Keratinocyte (primary cell): ENCODE measurements around the gene CWF19L1. TPM values are rescaled to one million over a fixed set of nuclear protein-coding genes. Genes with fewer than 3 reads are reported as not detected.
"Not testable (repeated sequence)": the region's sequence is repeated elsewhere in the genome, so short reads cannot be mapped to it uniquely, and the experiment has no call there.

ENCODE experiments used
- DNase-seq: peaks from one replicate; pipeline ENCODE4 v3.0.0-alpha.2; 2011; ENCODE audit warnings: low read depth, missing footprints, low spot score
- FAIRE-seq: peaks from 2 replicates; lab custom pipeline; 2011; peaks lifted over from hg19 to GRCh38; lab: Jason Lieb, UNC
- H2AFZ ChIP-seq: 2 replicates; pipeline ENCODE4 v1.6.0; 2012; ENCODE audit warnings: low read length, control low read depth, inconsistent platforms; ENCODE audit not compliant: control insufficient read depth
- H3K27ac ChIP-seq: 2 replicates; pipeline ENCODE4 v1.5.1; 2011; ENCODE audit warnings: low read length; ENCODE audit not compliant: control insufficient read depth, insufficient read depth
- H3K27me3 ChIP-seq: 3 replicates; pipeline ENCODE4 v1.6.0; 2011; ENCODE audit warnings: low read length; ENCODE audit not compliant: control insufficient read depth, insufficient read depth; ENCODE audit errors: extremely low read depth
- H3K36me3 ChIP-seq, 2 experiments: 2 replicates in 1 of 2; 3 replicates in 1 of 2; pipeline ENCODE4 v1.5.1; 2011; ENCODE audit warnings: low read length in 2 of 2, mild to moderate bottlenecking in 1 of 2; ENCODE audit not compliant: control insufficient read depth in 2 of 2, insufficient read depth in 2 of 2; ENCODE audit errors: extremely low read depth in 1 of 2
- H3K4me1 ChIP-seq: 3 replicates; pipeline ENCODE4 v1.5.1; 2011; ENCODE audit warnings: low read length; ENCODE audit not compliant: control insufficient read depth, insufficient read depth; ENCODE audit errors: extremely low read depth
- H3K4me2 ChIP-seq: 3 replicates; pipeline ENCODE4 v1.6.0; 2011; ENCODE audit warnings: low read depth, low read length; ENCODE audit not compliant: control insufficient read depth, insufficient read depth; ENCODE audit errors: extremely low read depth
- H3K4me3 ChIP-seq, 3 experiments: fragments of 200-600 bp in 1 of 3; sonication (generic) in 1 of 3; 2 replicates in 2 of 3; 3 replicates in 1 of 3; pipeline ENCODE4 v1.5.1; 2011 to 2016; ENCODE audit warnings: low read length in 3 of 3, mild to moderate bottlenecking in 3 of 3, control low read depth in 2 of 3, inconsistent platforms in 1 of 3, low read depth in 1 of 3, mixed read lengths in 1 of 3, mixed run types in 1 of 3, moderate library complexity in 1 of 3; ENCODE audit not compliant: control insufficient read depth in 2 of 3, insufficient read depth in 2 of 3; ENCODE audit errors: extremely low read depth in 1 of 3
- H3K79me2 ChIP-seq: 2 replicates; pipeline ENCODE4 v1.6.0; 2012; ENCODE audit warnings: low read length; ENCODE audit not compliant: control insufficient read depth, insufficient read depth
- H3K9ac ChIP-seq: 3 replicates; pipeline ENCODE4 v1.6.0; 2011; ENCODE audit warnings: low read length; ENCODE audit not compliant: control insufficient read depth, insufficient read depth; ENCODE audit errors: extremely low read depth
- H3K9me1 ChIP-seq: 3 replicates; pipeline ENCODE4 v1.6.0; 2011; ENCODE audit warnings: low read length; ENCODE audit not compliant: control insufficient read depth, insufficient read depth; ENCODE audit errors: extremely low read depth
- H3K9me3 ChIP-seq: 2 replicates; pipeline ENCODE4 v1.5.1; 2012; ENCODE audit warnings: low read depth, low read length; ENCODE audit not compliant: control insufficient read depth
- H4K20me1 ChIP-seq: 3 replicates; pipeline ENCODE4 v1.6.0; 2011; ENCODE audit warnings: low read length; ENCODE audit not compliant: control insufficient read depth, insufficient read depth; ENCODE audit errors: extremely low read depth
- EZH2 ChIP-seq: IDR thresholded peaks from one replicate; pipeline ENCODE4 v1.6.1; 2012; ENCODE audit warnings: inconsistent platforms, mild to moderate bottlenecking, low read length, moderate library complexity
- dilution Hi-C: fragments of 300-500 bp; cut with MboI; formaldehyde crosslinking; loops from one replicate; pipeline ENCODE4 v1.7.0; 2020; ENCODE audit warnings: low sequenced_read_pairs; ENCODE audit not compliant: extremely low pct_ligation_motif_present
- polyA plus RNA-seq, 5 experiments: library from polyadenylated mRNA; depleted of rRNA in 3 of 5; stranded (reverse) in 3 of 5; stranded (forward) in 1 of 5; unstranded in 1 of 5; fragments of >200 nt; gene quantifications; 1 replicate in 1 of 5; 2 replicates in 3 of 5; 3 replicates in 1 of 5; pipeline versions ENCODE4 v1.2.1 to v1.2.3, GENCODE V29; 2011 to 2012; ENCODE audit warnings: missing spikeins in 2 of 5, low read depth in 1 of 5, low replicate concordance in 1 of 5
- TF ChIP-seq, protein P1 (sequence below), 3 experiments: IDR thresholded peaks in 1 of 3; conservative IDR thresholded peaks in 1 of 3; optimal IDR thresholded peaks in 1 of 3; 2 replicates in 2 of 3; 3 replicates in 1 of 3; pipeline versions ENCODE3 to v1.5.1; 2011; ENCODE audit warnings: low read length in 3 of 3, mild to moderate bottlenecking in 3 of 3, moderate library complexity in 2 of 3, control low read depth in 1 of 3, inconsistent platforms in 1 of 3; ENCODE audit not compliant: insufficient read depth in 2 of 3; ENCODE audit errors: extremely low read depth in 1 of 3

Gene CWF19L1
- polyA plus RNA-seq, 1 donor (not counting 4 experiments of a cell fraction or from before 2014, with no cell fraction given) = 20.2 TPM

- FAIRE-seq (no peak), DNase-seq (no peak)
- TF ChIP-seq, protein P1, sequence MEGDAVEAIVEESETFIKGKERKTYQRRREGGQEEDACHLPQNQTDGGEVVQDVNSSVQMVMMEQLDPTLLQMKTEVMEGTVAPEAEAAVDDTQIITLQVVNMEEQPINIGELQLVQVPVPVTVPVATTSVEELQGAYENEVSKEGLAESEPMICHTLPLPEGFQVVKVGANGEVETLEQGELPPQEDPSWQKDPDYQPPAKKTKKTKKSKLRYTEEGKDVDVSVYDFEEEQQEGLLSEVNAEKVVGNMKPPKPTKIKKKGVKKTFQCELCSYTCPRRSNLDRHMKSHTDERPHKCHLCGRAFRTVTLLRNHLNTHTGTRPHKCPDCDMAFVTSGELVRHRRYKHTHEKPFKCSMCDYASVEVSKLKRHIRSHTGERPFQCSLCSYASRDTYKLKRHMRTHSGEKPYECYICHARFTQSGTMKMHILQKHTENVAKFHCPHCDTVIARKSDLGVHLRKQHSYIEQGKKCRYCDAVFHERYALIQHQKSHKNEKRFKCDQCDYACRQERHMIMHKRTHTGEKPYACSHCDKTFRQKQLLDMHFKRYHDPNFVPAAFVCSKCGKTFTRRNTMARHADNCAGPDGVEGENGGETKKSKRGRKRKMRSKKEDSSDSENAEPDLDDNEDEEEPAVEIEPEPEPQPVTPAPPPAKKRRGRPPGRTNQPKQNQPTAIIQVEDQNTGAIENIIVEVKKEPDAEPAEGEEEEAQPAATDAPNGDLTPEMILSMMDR (optimal IDR thresholded peaks at IDR 0.05 in 1 of 3, IDR thresholded peaks at IDR 0.05 in 1 of 3, conservative IDR thresholded peaks at IDR 0.05 in 1 of 3; ENCODE audit: extremely low read depth in 1 of 3, insufficient read depth in 2 of 3, low read length in 3 of 3) = no peak
- no peak for TF ChIP-seq EZH2
- Histone ChIP-seq H2AFZ (no peak overlapping the region), H3K9me1 (no peaks in the 10 kb centered on the region), H3K27me3 (no peaks in the 10 kb centered on the region), H3K79me2 (peaks cover 47% of the 10 kb centered on the region), H3K4me3 (no peak overlapping the region), H3K27ac (no peak overlapping the region), H4K20me1 (no peaks in the 10 kb centered on the region), H3K4me1 (peaks cover 18% of the 10 kb centered on the region), H3K4me2 (no peak overlapping the region), H3K36me3 (peaks cover 11 to 18% of the 10 kb centered on the region in 2 experiments), H3K9ac (no peak overlapping the region), H3K9me3 (no peaks in the 10 kb centered on the region)
- dilution Hi-C loops = no loop called here
Measured at GRCh38 chr10:100282907-100283306, 15.5 kb upstream of the CWF19L1 start.

- H3K4me1 ChIP-seq, H3K9me3 ChIP-seq, H3K4me3 ChIP-seq, H3K27me3 ChIP-seq, H2AFZ ChIP-seq, H3K9ac ChIP-seq, H3K27ac ChIP-seq, FAIRE-seq, H4K20me1 ChIP-seq, H3K9me1 ChIP-seq, H3K4me2 ChIP-seq, DNase-seq, H3K79me2 ChIP-seq, dilution Hi-C loops: not testable (repeated sequence)
- H3K36me3 ChIP-seq = peaks cover 10 to 17% of the 10 kb centered on the region in 2 experiments
Measured at GRCh38 chr10:100276971-100277370, 9.5 kb upstream of the CWF19L1 start.

DNA sequence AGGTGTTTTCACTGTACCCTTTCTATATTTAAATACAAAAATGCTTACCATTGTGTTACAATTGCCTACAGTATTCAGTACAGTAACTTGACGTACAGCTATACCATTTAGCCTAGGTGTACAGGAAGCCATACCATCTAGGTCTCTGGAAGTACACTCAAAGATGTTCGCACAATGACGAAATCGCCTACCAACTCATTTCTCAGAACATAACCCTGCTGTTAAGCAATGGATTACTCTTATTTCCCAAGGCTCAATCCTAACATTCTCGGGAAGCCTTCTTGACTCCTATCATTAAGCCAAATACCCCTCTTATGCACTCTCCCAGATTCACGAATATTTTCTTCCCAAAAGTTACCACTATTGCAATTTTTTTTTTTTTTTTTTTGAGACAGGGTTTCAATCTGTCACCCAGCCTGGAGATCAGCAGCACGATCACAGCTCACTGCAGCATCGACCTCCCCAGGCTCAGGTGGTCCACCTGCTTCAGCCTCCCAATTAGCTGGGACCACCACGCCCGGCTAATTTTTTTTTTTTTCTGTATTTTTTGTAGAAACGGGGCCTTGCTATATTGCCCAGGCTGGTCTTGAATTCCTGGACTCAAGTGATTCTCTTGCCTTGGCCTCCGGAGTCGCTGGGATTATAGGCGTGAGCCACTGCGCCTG is 1.5 kb downstream of the CWF19L1 start:
- Histone ChIP-seq H3K36me3 (no peaks in the 10 kb centered on the region), H4K20me1 (no peaks in the 10 kb centered on the region), H3K4me3 (peak overlapping the region in 2 of 3 experiments; percentile 80 to 99), H3K79me2 (peaks cover 31% of the 10 kb centered on the region), H3K27me3 (no peaks in the 10 kb centered on the region), H3K27ac (no peak overlapping the region), H2AFZ (no peak overlapping the region), H3K9me3 (no peaks in the 10 kb centered on the region), H3K4me2 (peak overlapping the region; percentile 69), H3K9ac (no peak overlapping the region), H3K4me1 (peaks cover 5% of the 10 kb centered on the region), H3K9me1 (no peaks in the 10 kb centered on the region)
- no peak for DNase-seq
- TF ChIP-seq, protein P1 (optimal IDR thresholded peaks at IDR 0.05 in 1 of 3, IDR thresholded peaks at IDR 0.05 in 1 of 3, conservative IDR thresholded peaks at IDR 0.05 in 1 of 3; ENCODE audit: extremely low read depth in 1 of 3, insufficient read depth in 2 of 3, low read length in 3 of 3) = no peak
- no peak for TF ChIP-seq EZH2
- no peak for FAIRE-seq
- dilution Hi-C loops = no loop called here
